K562 (cell line): Measurements from ENCODE around the gene LY6G5B. TPM values are rescaled to one million over a fixed set of nuclear protein-coding genes. Genes with fewer than 3 reads are reported as not detected.

Source experiments
- MGA ChIP-seq: fragments of 450-650 bp; IDR thresholded peaks from 2 replicates; pipeline ENCODE4 v1.6.1; 2016; ENCODE audit warnings: mild to moderate bottlenecking, moderate library complexity
- NFATC3 ChIP-seq: fragments of 450-650 bp; IDR thresholded peaks from 2 replicates; pipeline ENCODE4 v1.6.1; 2017; ENCODE audit warnings: mild to moderate bottlenecking
- ZNF253 ChIP-seq: fragments of 250-450 bp; sonication (Bioruptor Pico); conservative IDR thresholded peaks from 2 replicates; pipeline ENCODE4 v1.6.1; 2021; ENCODE audit warnings: mild to moderate bottlenecking
- ZNF318 ChIP-seq, 2 experiments: fragments of 450-650 bp; IDR thresholded peaks; 2 replicates each; pipeline ENCODE4 v1.6.1; 2016; ENCODE audit warnings: mild to moderate bottlenecking in 2 of 2, borderline replicate concordance in 1 of 2, low read depth in 1 of 2, moderate library complexity in 1 of 2
- ZNF384 ChIP-seq: IDR thresholded peaks from 2 replicates; pipeline ENCODE4 v1.6.1; 2012; ENCODE audit warnings: low read depth, low read length, improper control_type of control experiment
- ZNF830 ChIP-seq: fragments of 250-450 bp; sonication (Bioruptor Pico); IDR thresholded peaks from 2 replicates; pipeline ENCODE4 v1.5.0; 2021; ENCODE audit warnings: mild to moderate bottlenecking
- polyA plus RNA-seq, 8 experiments: library from polyadenylated mRNA; depleted of rRNA in 4 of 8; stranded (reverse) in 5 of 8; unstranded in 3 of 8; fragments of >200 nt; fragmentation: Nextera tagmentation in 2 of 8; fragmentation: Illumina TruSeq in 1 of 8; extraction: Ambion mirVana in 2 of 8; extraction: Trizol in 1 of 8; gene quantifications; 2 replicates each; pipeline versions ENCODE4 v1.2.1 to v1.2.3, GENCODE V29; 2011 to 2014; ENCODE audit warnings: inconsistent platforms in 1 of 8, missing spikeins in 1 of 8
- total RNA-seq, 7 experiments: library from RNA; depleted of rRNA in 6 of 7; stranded (reverse); fragments of >200 nt in 6 of 7; fragmentation: Illumina TruSeq in 2 of 7; extraction: Trizol in 2 of 7; gene quantifications; 2 replicates each; pipeline versions ENCODE4 v1.2.1 to v1.2.3, GENCODE V29; 2011 to 2021; ENCODE audit warnings: low replicate concordance in 1 of 7

LY6G5B gene
- total and polyA plus RNA-seq, 9 of the 15 experiments (the other 6 are each of a cell fraction or from before 2014, with no cell fraction given): 6.0 to 27.0 (median 7.5) TPM

- TF ChIP-seq MGA (no peak), ZNF253 (CRISPR knock-in tag) (peak; percentile 47; the same call in 1 of the 2 replicates), ZNF384 (0 out of 2 replicates have a peak, but pooled peaks have one; percentile 5), ZNF318 (IDR thresholded peaks at IDR 0.05; ENCODE audit: borderline replicate concordance in 1 of 2, low read depth in 1 of 2) (0 out of 4 replicates have a peak, but pooled peaks of 1 of the 2 experiments have one; percentile 17), ZNF830 (CRISPR knock-in tag) (peak; percentile 98), NFATC3 (peak; percentile 81; the same call in 1 of the 2 replicates)
Observed at GRCh38 chr6:31660381-31661261, 9.2 kb upstream of the LY6G5B start, which contains the start of gene C6orf47 (continued).
